ENCODE results near the gene GAPDHS. TPM values are rescaled to one million over a fixed set of nuclear protein-coding genes. Genes with fewer than 3 reads are reported as not detected.

Gene GAPDHS
- total and polyA plus RNA-seq, 4 donors: not detected

Other genes starting within 250 kb of the GAPDHS start
- 1 to 10 TPM in 1 of 2 donors, under 1 TPM in 1; 0.33 to 3.9 TPM for gene MAG, start 241.3 kb upstream of the GAPDHS start, total RNA-seq
- under 1 TPM in 1 of 2 donors, not detected in 1; 0.29 TPM for gene MAG, start 241.3 kb upstream of the GAPDHS start, polyA plus RNA-seq
- gene CD22, start 204.3 kb upstream of the GAPDHS start, total RNA-seq: 1 to 10 TPM; 2.0 to 4.1 TPM
- gene CD22, start 204.3 kb upstream of the GAPDHS start, polyA plus RNA-seq: under 1 TPM; 0.15 to 0.65 TPM
- gene FFAR1, start 185.6 kb upstream of the GAPDHS start, total RNA-seq: not detected
- gene FFAR1, start 185.6 kb upstream of the GAPDHS start, polyA plus RNA-seq: not detected
- gene FFAR3, start 175.0 kb upstream of the GAPDHS start, total RNA-seq: under 1 TPM in 1 of 2 donors, not detected in 1; 0.33 TPM
- not detected for gene FFAR3, start 175.0 kb upstream of the GAPDHS start, polyA plus RNA-seq
- gene GPR42, start 162.4 kb upstream of the GAPDHS start, total RNA-seq: not detected
- not detected for gene GPR42, start 162.4 kb upstream of the GAPDHS start, polyA plus RNA-seq
- under 1 TPM; 0.67 to 0.84 TPM for gene FFAR2, start 85.2 kb upstream of the GAPDHS start, total RNA-seq
- gene FFAR2, start 85.2 kb upstream of the GAPDHS start, polyA plus RNA-seq: under 1 TPM; 0.25 to 0.28 TPM
- not detected for gene KRTDAP, start 43.0 kb upstream of the GAPDHS start, total RNA-seq
- not detected for gene KRTDAP, start 43.0 kb upstream of the GAPDHS start, polyA plus RNA-seq
- gene DMKN, start 19.8 kb upstream of the GAPDHS start, total RNA-seq: 1 to 10 TPM; 1.7 to 9.4 TPM
- gene DMKN, start 19.8 kb upstream of the GAPDHS start, polyA plus RNA-seq: 1 to 10 TPM; 1.4 to 3.1 TPM
- not detected for gene SBSN, start 5.1 kb upstream of the GAPDHS start, total RNA-seq
- gene SBSN, start 5.1 kb upstream of the GAPDHS start, polyA plus RNA-seq: not detected
- gene TMEM147, start 12.2 kb downstream of the GAPDHS start, total RNA-seq: 10 to 100 TPM; 18.1 to 28.0 TPM
- gene TMEM147, start 12.2 kb downstream of the GAPDHS start, polyA plus RNA-seq: 10 to 100 TPM; 61.3 to 97.4 TPM
- gene ATP4A, start 30.2 kb downstream of the GAPDHS start, total RNA-seq: not detected
- gene ATP4A, start 30.2 kb downstream of the GAPDHS start, polyA plus RNA-seq: not detected
- not detected for gene PMIS2, start 52.7 kb downstream of the GAPDHS start, total RNA-seq
- not detected for gene PMIS2, start 52.7 kb downstream of the GAPDHS start, polyA plus RNA-seq
- gene HAUS5, start 79.3 kb downstream of the GAPDHS start, total RNA-seq: 1 to 10 TPM; 2.5 to 7.3 TPM
- gene HAUS5, start 79.3 kb downstream of the GAPDHS start, polyA plus RNA-seq: 1 to 10 TPM; 1.9 to 2.2 TPM
- gene RBM42, start 95.6 kb downstream of the GAPDHS start, total RNA-seq: 10 to 100 TPM; 20.1 TPM
- 10 to 100 TPM; 17.8 to 34.7 TPM for gene RBM42, start 95.6 kb downstream of the GAPDHS start, polyA plus RNA-seq
- under 1 TPM; 0.17 to 0.70 TPM for gene ETV2, start 108.3 kb downstream of the GAPDHS start, total RNA-seq
- 1 to 10 TPM; 1.6 to 1.8 TPM for gene ETV2, start 108.3 kb downstream of the GAPDHS start, polyA plus RNA-seq
- 100 to 1,000 TPM; 139 to 191 TPM for gene COX6B1, start 114.9 kb downstream of the GAPDHS start, total RNA-seq
- 100 to 1,000 TPM; 451 to 518 TPM for gene COX6B1, start 114.9 kb downstream of the GAPDHS start, polyA plus RNA-seq
- gene UPK1A, start 133.1 kb downstream of the GAPDHS start, total RNA-seq: under 1 TPM in 1 of 2 donors, not detected in 1; 0.56 TPM
- gene UPK1A, start 133.1 kb downstream of the GAPDHS start, polyA plus RNA-seq: under 1 TPM in 1 of 2 donors, not detected in 1; 0.10 TPM
- not detected for gene ZBTB32, start 171.1 kb downstream of the GAPDHS start, total RNA-seq
- gene ZBTB32, start 171.1 kb downstream of the GAPDHS start, polyA plus RNA-seq: under 1 TPM in 1 of 2 donors, not detected in 1; 0.47 TPM
- 10 to 100 TPM in 1 of 2 donors, 1 to 10 TPM in 1; 6.3 to 12.1 TPM for gene KMT2B, start 184.5 kb downstream of the GAPDHS start, total RNA-seq
- gene KMT2B, start 184.5 kb downstream of the GAPDHS start, polyA plus RNA-seq: 10 to 100 TPM in 1 of 2 donors, 1 to 10 TPM in 1; 3.7 to 10.3 TPM
- gene IGFLR1, start 209.0 kb downstream of the GAPDHS start, total RNA-seq: 10 to 100 TPM in 1 of 2 donors, 1 to 10 TPM in 1; 7.0 to 11.2 TPM
- gene IGFLR1, start 209.0 kb downstream of the GAPDHS start, polyA plus RNA-seq: 10 to 100 TPM; 51.1 to 59.7 TPM
- 10 to 100 TPM in 1 of 2 donors, 1 to 10 TPM in 1; 4.5 to 14.8 TPM for gene U2AF1L4, start 212.0 kb downstream of the GAPDHS start, total RNA-seq
- gene U2AF1L4, start 212.0 kb downstream of the GAPDHS start, polyA plus RNA-seq: 10 to 100 TPM; 12.0 to 36.5 TPM
- 1 to 10 TPM; 7.4 to 7.7 TPM for gene PSENEN, start 212.2 kb downstream of the GAPDHS start, total RNA-seq
- gene PSENEN, start 212.2 kb downstream of the GAPDHS start, polyA plus RNA-seq: 10 to 100 TPM; 33.8 to 58.1 TPM
- gene LIN37, start 215.1 kb downstream of the GAPDHS start, total RNA-seq: 1 to 10 TPM; 2.6 to 7.0 TPM
- gene LIN37, start 215.1 kb downstream of the GAPDHS start, polyA plus RNA-seq: 1 to 10 TPM; 5.8 to 6.3 TPM
- gene HSPB6, start 223.6 kb downstream of the GAPDHS start, total RNA-seq: 1 to 10 TPM; 2.7 to 4.4 TPM
- gene HSPB6, start 223.6 kb downstream of the GAPDHS start, polyA plus RNA-seq: 10 to 100 TPM in 1 of 2 donors, 1 to 10 TPM in 1; 6.9 to 17.7 TPM
- gene PROSER3, start 224.7 kb downstream of the GAPDHS start, total RNA-seq: 1 to 10 TPM; 2.1 to 4.5 TPM
- gene PROSER3, start 224.7 kb downstream of the GAPDHS start, polyA plus RNA-seq: 1 to 10 TPM; 2.4 to 3.1 TPM
- gene ARHGAP33, start 242.1 kb downstream of the GAPDHS start, total RNA-seq: 10 to 100 TPM in 1 of 2 donors, 1 to 10 TPM in 1; 2.0 to 10.1 TPM
- 1 to 10 TPM in 1 of 2 donors, under 1 TPM in 1; 0.85 to 1.6 TPM for gene ARHGAP33, start 242.1 kb downstream of the GAPDHS start, polyA plus RNA-seq

Measured in liver (tissue), 4 donors.